Mucosa of descending colon (tissue), 3 donors: ENCODE data around the gene RNF2. TPM values are rescaled to one million over a fixed set of nuclear protein-coding genes. Genes with fewer than 3 reads are reported as not detected.

Experiments used
- ATAC-seq: fragments of 200-7000 bp; cut with Tn5 transposase; one replicate; pipeline ENCODE4 v1.9.1; 2020; ENCODE audit warnings: mild to moderate bottlenecking, moderate library complexity
- DNase-seq, 3 donors: peaks; one replicate each; pipeline ENCODE4 v3.0.0-alpha.2; 2020
- H3K36me3 ChIP-seq: fragments of 200-600 bp; one replicate; pipeline ENCODE4 v1.8.0; 2021; ENCODE audit warnings: low read depth, mild to moderate bottlenecking
- H3K4me1 ChIP-seq: fragments of 200-600 bp; one replicate; pipeline ENCODE4 v1.8.0; 2021; ENCODE audit warnings: low read depth, mild to moderate bottlenecking
- H3K4me3 ChIP-seq: fragments of 200-600 bp; one replicate; pipeline ENCODE4 v1.8.0; 2021; ENCODE audit warnings: mild to moderate bottlenecking
- H3K9me3 ChIP-seq: fragments of 200-600 bp; one replicate; pipeline ENCODE4 v1.8.0; 2021; ENCODE audit warnings: mild to moderate bottlenecking
- CTCF ChIP-seq: fragments of 200-600 bp; IDR thresholded peaks from one replicate; pipeline ENCODE4 v1.8.0; 2022; ENCODE audit warnings: antibody characterized with exemption, mild to moderate bottlenecking
- intact Hi-C, 2 donors: fragments of 100-400 bp; cut with DNase I in 1 of 2; cut with micrococcal nuclease in 1 of 2; formaldehyde crosslinking; loops; one replicate each; pipeline versions ENCODE4 v1.11.0 to v1.11.1; 2022; cut with DNase I, micrococcal nuclease
- total RNA-seq, 3 donors: library from RNA; stranded (reverse); fragmentation: NEBNext Ultra II Directional in 2 of 3; extraction: Animal tissue kit (Norgen Biotek cat#: 25700) in 2 of 3; gene quantifications; one replicate each; pipeline versions ENCODE4 v1.2.1 to v1.2.4, GENCODE V29; 2021 to 2023
- donor health status: DM: no; HTN: no; CAD: no; lungs with moderate emphysema.
- donor health status: DM: no; HTN: no; CAD: no.
- donor health status: DM: no; HTN: yes; CAD: no.

RNF2 gene
- total RNA-seq, 3 donors from 2014 or later, result 14.1 to 19.3 (median 15.6) TPM

- ATAC-seq (no peak), DNase-seq (no peak)
- Histone ChIP-seq H3K4me3 (no peak overlapping the region), H3K36me3 (no peaks in the 10 kb centered on the region), H3K4me1 (no peaks in the 10 kb centered on the region), H3K9me3 (no peaks in the 10 kb centered on the region)
- intact Hi-C loops, result no loop called here
- TF ChIP-seq CTCF, result no peak
Measured at GRCh38 chr1:185077374-185077773, 32.0 kb downstream of the RNF2 start.

GRCh38 chr1:185080422-185080821 is 35.1 kb downstream of the RNF2 start:
- Histone ChIP-seq H3K36me3 (no peaks in the 10 kb centered on the region), H3K4me3 (no peak overlapping the region), H3K9me3 (no peaks in the 10 kb centered on the region), H3K4me1 (no peaks in the 10 kb centered on the region)
- intact Hi-C loops, result no loop called here
- DNase-seq (no peak), ATAC-seq (no peak)
- TF ChIP-seq CTCF, result no peak

- no peaks in the 10 kb centered on the region for H3K4me1 ChIP-seq
- no peaks in the 10 kb centered on the region for H3K9me3 ChIP-seq
- no peak overlapping the region for H3K4me3 ChIP-seq
- no peak for ATAC-seq
- no peak for TF ChIP-seq CTCF
- H3K36me3 ChIP-seq, result no peaks in the 10 kb centered on the region
- intact Hi-C loops, result no loop called here
- no peak for DNase-seq
Measured at GRCh38 chr1:185083818-185084217, 38.5 kb downstream of the RNF2 start.

GRCh38 chr1:185087101-185087500 is 41.7 kb downstream of the RNF2 start:
- intact Hi-C loops, result no loop called here
- Histone ChIP-seq H3K9me3 (no peaks in the 10 kb centered on the region), H3K4me3 (no peak overlapping the region), H3K4me1 (no peaks in the 10 kb centered on the region), H3K36me3 (no peaks in the 10 kb centered on the region)
- ATAC-seq, result no peak
- DNase-seq, result no peak
- no peak for TF ChIP-seq CTCF

- DNase-seq (no peak), ATAC-seq (no peak)
- no peaks in the 10 kb centered on the region for H3K4me1 ChIP-seq
- H3K4me3 ChIP-seq, result no peak overlapping the region
- H3K9me3 ChIP-seq, result no peaks in the 10 kb centered on the region
- no peaks in the 10 kb centered on the region for H3K36me3 ChIP-seq
- no peak for TF ChIP-seq CTCF
- intact Hi-C loops, result no loop called here
Measured at GRCh38 chr1:185087746-185088145, 42.4 kb downstream of the RNF2 start.

- no peak for TF ChIP-seq CTCF
- H3K4me1 ChIP-seq, result no peaks in the 10 kb centered on the region
- intact Hi-C loops, result no loop called here
- H3K4me3 ChIP-seq, result no peak overlapping the region
- ATAC-seq (no peak), DNase-seq (no peak)
- no peaks in the 10 kb centered on the region for H3K9me3 ChIP-seq
- no peaks in the 10 kb centered on the region for H3K36me3 ChIP-seq
Measured at GRCh38 chr1:185091480-185091879, 46.1 kb downstream of the RNF2 start.
